Common myeloid progenitor, CD34-positive (primary cell): ENCODE measurements around the gene KAZN.

Source experiments
- CTCF ChIA-PET: fragments of 350-600 bp; sonication (Branson Sonifier 250); formaldehyde crosslinking; loops from one replicate; lab custom pipeline; 2021; ENCODE audit warnings: antibody characterized with exemption; lab: Charles Lee
- POLR2A ChIA-PET: fragments of 350-600 bp; sonication (Branson Sonifier 250); formaldehyde crosslinking; loops from one replicate; lab custom pipeline; 2021; ENCODE audit warnings: antibody characterized with exemption; lab: Charles Lee
- DNase-seq, 3 donors: peaks; one replicate each; pipeline versions ENCODE4 v3.0.0 to v3.0.0-alpha.2; 2013
- H3K27ac ChIP-seq, 2 experiments: 1 replicate in 1 of 2; 2 replicates in 1 of 2; pipeline ENCODE4 v1.7.0; 2013; ENCODE audit warnings: inconsistent platforms in 2 of 2, low read length in 2 of 2, mild to moderate bottlenecking in 2 of 2, low read depth in 1 of 2, moderate library complexity in 1 of 2; ENCODE audit not compliant: severe bottlenecking in 2 of 2, insufficient read depth in 1 of 2, poor library complexity in 1 of 2
- H3K27me3 ChIP-seq, 5 experiments: replicated peaks in 2 of 5; 1 replicate in 3 of 5; 2 replicates in 2 of 5; pipeline versions ENCODE4 v1.6.1 to v1.7.0; 2013; ENCODE audit warnings: low read length in 4 of 5, mild to moderate bottlenecking in 2 of 5, moderate library complexity in 2 of 5, inconsistent platforms in 1 of 5; ENCODE audit not compliant: insufficient read depth in 5 of 5, control insufficient read depth in 4 of 5
- H3K36me3 ChIP-seq, 4 experiments: 1 replicate in 2 of 4; 2 replicates in 2 of 4; pipeline versions ENCODE4 v1.6.1 to v1.7.0; 2013; ENCODE audit warnings: low read length in 3 of 4, control low read depth in 1 of 4, mild to moderate bottlenecking in 1 of 4; ENCODE audit not compliant: control insufficient read depth in 4 of 4, insufficient read depth in 4 of 4
- H3K4me1 ChIP-seq, 4 experiments: 1 replicate in 3 of 4; 2 replicates in 1 of 4; pipeline versions ENCODE4 v1.6.1 to v1.7.1; 2013; ENCODE audit warnings: low read length in 3 of 4, mild to moderate bottlenecking in 3 of 4, control low read depth in 1 of 4, inconsistent platforms in 1 of 4, moderate library complexity in 1 of 4; ENCODE audit not compliant: control insufficient read depth in 4 of 4, insufficient read depth in 4 of 4; ENCODE audit errors: control extremely low read depth in 1 of 4
- H3K4me3 ChIP-seq, 7 experiments: 1 replicate in 4 of 7; 2 replicates in 3 of 7; pipeline versions ENCODE4 v1.5.1 to v1.7.0; 2013; ENCODE audit warnings: mild to moderate bottlenecking in 7 of 7, low read length in 6 of 7, moderate library complexity in 6 of 7, inconsistent platforms in 2 of 7, low read depth in 2 of 7, control low read depth in 1 of 7; ENCODE audit not compliant: insufficient read depth in 4 of 7, control insufficient read depth in 1 of 7; ENCODE audit errors: extremely low read depth in 1 of 7
- H3K9me3 ChIP-seq, 5 experiments: 1 replicate in 4 of 5; 2 replicates in 1 of 5; pipeline versions ENCODE4 v1.6.1 to v1.7.1; 2013; ENCODE audit warnings: low read length in 4 of 5, mild to moderate bottlenecking in 2 of 5, inconsistent platforms in 1 of 5, low read depth in 1 of 5, moderate library complexity in 1 of 5; ENCODE audit not compliant: control insufficient read depth in 4 of 5, insufficient read depth in 2 of 5; ENCODE audit errors: control extremely low read depth in 1 of 5
- WGBS: methylation state at CpG from one replicate; pipeline ENCODE4 v1.1.5; 2013; ENCODE audit not compliant: insufficient coverage; 5-methylcytosine and 5-hydroxymethylcytosine counted together

KAZN gene

DNA sequence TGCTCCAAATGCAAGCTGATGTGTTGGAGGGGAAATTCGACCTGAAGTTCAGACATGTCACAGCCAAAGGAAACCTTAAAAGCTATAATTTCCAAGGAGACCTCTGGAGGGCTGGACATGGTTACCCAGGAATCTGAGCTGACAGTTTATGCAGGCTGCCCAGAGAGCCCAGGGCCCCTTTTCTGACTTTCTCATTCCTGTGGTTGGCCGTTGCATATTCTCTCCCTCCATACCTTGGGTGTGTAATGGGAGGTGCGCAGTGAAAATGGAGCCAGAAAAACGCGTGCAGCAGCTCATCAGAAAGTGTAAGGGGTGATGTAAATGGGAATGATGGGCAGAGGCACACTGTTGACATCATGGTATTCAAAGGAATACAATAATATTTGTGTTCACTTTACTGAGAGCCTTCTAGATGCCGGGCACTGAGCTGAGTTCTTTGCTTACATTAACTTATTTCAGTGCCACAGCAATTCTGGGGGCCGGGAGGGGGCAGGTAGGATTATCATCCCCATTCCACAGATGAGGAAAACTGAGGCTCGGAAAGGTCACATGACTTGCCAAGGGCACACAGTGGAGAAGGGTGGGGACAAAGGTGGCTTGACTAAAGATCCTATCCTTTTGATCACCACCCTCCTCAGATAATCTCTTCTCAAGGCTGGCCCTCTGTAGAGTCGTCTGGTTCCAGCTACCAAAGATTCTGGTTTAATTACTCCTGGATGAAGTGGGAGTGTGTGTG, 38.6 kb downstream of the KAZN start:
- H3K27ac ChIP-seq: no peak overlapping the region
- H3K4me3 ChIP-seq: no peak overlapping the region
- no peaks in the 10 kb centered on the region for H3K9me3 ChIP-seq
- DNase-seq: no peak
- 100% methylated on average over 1 of the region's 9 CpGs for WGBS
- H3K36me3 ChIP-seq: no peaks in the 10 kb centered on the region
- H3K27me3 ChIP-seq: peaks cover 0 to 1% (median 0%) of the 10 kb centered on the region in 5 experiments
- POLR2A ChIA-PET: no interaction called here
- H3K4me1 ChIP-seq: peaks cover 6 to 14% (median 10%) of the 10 kb centered on the region in 4 experiments
- CTCF ChIA-PET: interaction anchor here (0.6 to 1.5 kb wide), 2 partner anchors 30 to 390 kb away, joined by 3 to 4 read pairs; no protein-coding TSS in a partner anchor

DNA sequence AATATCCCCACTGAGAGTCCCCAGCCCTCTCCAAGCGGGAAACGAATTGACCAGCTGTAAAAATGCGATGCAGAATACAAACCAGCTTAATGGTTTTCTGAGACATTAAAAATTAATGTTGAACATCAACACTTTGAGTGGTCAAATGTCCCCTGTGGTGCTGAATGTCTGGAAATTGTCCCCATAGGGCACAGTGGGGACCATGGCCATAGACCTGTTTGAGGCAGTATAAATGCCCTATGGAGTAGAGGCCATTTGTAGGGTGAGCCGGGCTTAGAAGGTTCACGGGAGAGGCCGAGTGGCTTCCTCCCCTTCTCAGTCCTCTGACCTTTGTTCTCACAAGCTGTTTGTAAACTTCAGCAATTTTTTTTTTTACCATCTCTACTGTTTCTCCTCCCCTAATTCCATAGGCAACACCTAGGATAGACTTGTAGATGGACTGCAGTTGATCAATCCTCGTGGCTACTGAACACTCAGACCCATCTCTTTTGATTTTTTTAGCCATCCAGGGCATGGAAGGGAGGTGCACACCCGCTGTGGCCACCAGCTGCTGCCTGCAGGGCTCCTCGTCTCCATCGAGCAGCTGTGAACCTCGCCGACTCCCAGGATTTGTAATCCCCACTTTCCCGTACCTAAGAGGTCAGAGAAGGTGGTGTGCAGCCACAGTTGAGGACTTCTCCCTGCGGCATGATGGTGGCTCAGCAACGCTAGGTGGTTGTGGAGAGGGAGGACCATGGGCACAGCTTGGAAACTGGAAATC, 41.0 kb downstream of the KAZN start:
- POLR2A ChIA-PET: no interaction called here
- H3K4me1 ChIP-seq: peaks cover 0 to 6% (median 4%) of the 10 kb centered on the region in 4 experiments

DNA sequence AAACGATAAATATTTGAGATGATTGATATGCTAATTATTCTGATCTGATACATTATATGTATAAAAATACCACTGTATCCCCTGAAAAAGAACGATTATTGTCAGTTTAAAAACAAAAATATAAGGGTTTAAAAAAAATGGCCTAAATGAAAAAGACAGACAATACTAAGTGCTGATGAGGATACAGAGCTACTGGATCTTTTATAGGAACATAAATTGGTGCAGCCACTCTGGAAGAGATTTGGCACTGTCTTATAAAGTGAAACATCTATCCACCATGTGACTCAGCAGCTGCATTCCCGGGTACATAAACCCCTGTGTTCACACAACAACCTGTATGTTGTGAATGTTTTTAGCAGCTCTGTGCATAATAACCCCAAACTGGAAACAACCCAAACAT, 44.2 kb downstream of the KAZN start:
- WGBS: 100% methylated on average over 1 of the region's 3 CpGs
- Histone ChIP-seq H3K4me1 (no peaks in the 10 kb centered on the region), H3K9me3 (peaks cover 0 to 8% (median 0%) of the 10 kb centered on the region in 5 experiments), H3K27ac (no peak overlapping the region), H3K27me3 (no peaks in the 10 kb centered on the region), H3K4me3 (no peak overlapping the region), H3K36me3 (no peaks in the 10 kb centered on the region)
- POLR2A ChIA-PET: no interaction called here
- DNase-seq: no peak
- CTCF ChIA-PET: no interaction called here

More for the DNA sequence above, 41.0 kb downstream of the KAZN start:
- no peaks in the 10 kb centered on the region for H3K36me3 ChIP-seq
- DNase-seq: no peak
- WGBS: 96% methylated on average over 10 of the region's 15 CpGs
- peaks cover 0 to 4% (median 0%) of the 10 kb centered on the region in 5 experiments for H3K9me3 ChIP-seq
- H3K4me3 ChIP-seq: no peak overlapping the region
- H3K27ac ChIP-seq: no peak overlapping the region
- H3K27me3 ChIP-seq: peaks cover 0 to 1% (median 0%) of the 10 kb centered on the region in 5 experiments
- CTCF ChIA-PET: interaction anchor here (1.2 to 2.0 kb wide), 2 partner anchors 22 to 165 kb away, joined by 3 to 4 read pairs; no protein-coding TSS in a partner anchor

DNA sequence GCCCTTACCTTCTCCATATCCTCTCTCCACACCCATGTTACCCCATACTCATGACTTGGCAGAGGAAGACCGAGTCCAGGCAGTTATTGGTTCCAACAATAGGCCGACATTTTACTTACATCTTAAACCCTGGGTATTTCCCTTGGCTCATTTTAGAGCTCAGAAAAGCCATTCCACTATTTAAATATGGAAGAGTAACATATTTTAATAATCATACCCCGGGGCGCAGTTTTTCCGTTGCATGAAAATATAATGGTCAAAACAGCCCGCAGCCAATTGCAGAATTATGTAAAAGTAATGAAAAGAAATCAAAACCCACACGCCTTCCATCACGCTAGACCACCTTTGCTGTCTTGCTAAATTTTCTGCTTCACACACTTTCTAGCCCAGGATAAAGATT, 48.5 kb downstream of the KAZN start:
- ChIA-PET CTCF (no interaction called here), POLR2A (no interaction called here)
- no CpG with 5 or more reads among the region's 8 CpGs for WGBS
- no peak for DNase-seq
- no peak overlapping the region for H3K4me3 ChIP-seq
- peaks cover 0 to 8% (median 0%) of the 10 kb centered on the region in 5 experiments for H3K9me3 ChIP-seq
- no peaks in the 10 kb centered on the region for H3K36me3 ChIP-seq
- H3K27ac ChIP-seq: no peak overlapping the region
- peaks cover 0 to 2% (median 0%) of the 10 kb centered on the region in 5 experiments for H3K27me3 ChIP-seq
- H3K4me1 ChIP-seq: no peaks in the 10 kb centered on the region

DNA sequence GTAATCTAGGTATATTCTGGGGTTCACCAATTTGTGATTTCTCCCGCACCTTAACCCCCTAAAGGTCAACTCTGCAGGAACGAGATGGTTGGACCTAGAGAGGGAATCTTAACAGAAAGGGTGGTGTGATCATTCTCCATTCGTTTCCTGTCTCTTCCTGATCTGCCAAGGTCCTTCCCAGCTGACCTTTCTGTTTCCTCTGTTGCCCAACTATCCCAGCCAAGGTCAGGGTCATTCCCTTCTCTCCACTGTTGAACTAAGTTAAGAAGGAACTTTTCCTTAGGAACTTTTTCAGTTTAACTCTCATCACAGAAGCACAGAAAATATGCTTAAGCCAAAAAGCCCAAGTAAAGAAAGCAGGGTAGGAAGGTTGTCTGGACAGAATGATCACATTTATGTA, 49.3 kb downstream of the KAZN start:
- Histone ChIP-seq H3K27ac (no peak overlapping the region), H3K4me3 (no peak overlapping the region), H3K36me3 (no peaks in the 10 kb centered on the region), H3K4me1 (no peaks in the 10 kb centered on the region), H3K9me3 (peaks cover 0 to 8% (median 0%) of the 10 kb centered on the region in 5 experiments), H3K27me3 (peaks cover 0 to 2% (median 0%) of the 10 kb centered on the region in 5 experiments)
- POLR2A ChIA-PET: no interaction called here
- CTCF ChIA-PET: no interaction called here
- DNase-seq: no peak
- WGBS: 90% methylated on average over 3 of the region's 3 CpGs

DNA sequence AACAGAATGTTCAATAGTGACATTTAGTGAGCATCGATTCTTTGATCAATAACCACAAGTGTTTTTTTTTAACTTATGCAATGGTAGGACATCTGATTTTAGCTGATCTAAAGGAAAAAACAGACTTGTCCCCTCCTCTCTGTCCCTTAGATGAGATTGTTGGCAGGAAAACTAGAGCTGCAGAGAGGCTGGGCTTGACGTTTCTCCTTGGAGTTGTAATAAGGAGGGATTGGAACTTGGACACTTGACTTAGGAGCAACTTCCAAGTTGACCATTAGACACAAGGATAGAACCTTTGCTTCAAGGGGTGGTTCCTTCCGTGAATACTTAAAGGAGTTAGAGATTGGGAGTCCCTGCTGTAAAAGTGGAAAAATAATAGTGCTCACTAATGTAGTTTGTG, 49.9 kb downstream of the KAZN start:
- no peaks in the 10 kb centered on the region for H3K36me3 ChIP-seq
- H3K27me3 ChIP-seq: peaks cover 0 to 2% (median 0%) of the 10 kb centered on the region in 5 experiments
- no peak for DNase-seq
- H3K27ac ChIP-seq: no peak overlapping the region
- no peak overlapping the region for H3K4me3 ChIP-seq
- peaks cover 0 to 4% (median 0%) of the 10 kb centered on the region in 5 experiments for H3K9me3 ChIP-seq
- H3K4me1 ChIP-seq: no peaks in the 10 kb centered on the region
- POLR2A ChIA-PET: no interaction called here
- 83% methylated on average over 2 of the region's 3 CpGs for WGBS
- CTCF ChIA-PET: no interaction called here
